DMS79 (cell line): ENCODE measurements around the gene C19orf85.

ENCODE experiments used
- DNase-seq: peaks from one replicate; lab custom pipeline; 2025; lab: John Stamatoyannopoulos, UW

The C19orf85 gene

GRCh38 chr19:55489711-55490477, 25.3 kb upstream of the C19orf85 start:
- no peak for DNase-seq

GRCh38 chr19:55488986-55489710, 24.6 kb upstream of the C19orf85 start:
- no peak for DNase-seq

- DNase-seq, result no peak
These were observed 23.6 kb upstream of the C19orf85 start, which contains the start of gene SSC5D for GRCh38 chr19:55487924-55488687. Gene SSC5D (plus strand): TSS chr19:55488436. CDS start chr19:55488590, 154 bp downstream.

GRCh38 chr19:55486971-55487923, 22.7 kb upstream of the C19orf85 start:
- no peak for DNase-seq

- no peak for DNase-seq
These were observed 21.8 kb upstream of the C19orf85 start for GRCh38 chr19:55486043-55486970.

GRCh38 chr19:55485439-55486011, 21.0 kb upstream of the C19orf85 start:
- no peak for DNase-seq

GRCh38 chr19:55484593-55485438, 20.3 kb upstream of the C19orf85 start, which contains the start of gene NAT14:
Gene NAT14 (plus strand): TSS chr19:55485188. CDS start chr19:55485709, 521 bp downstream.
- DNase-seq, result peak; percentile 35

GRCh38 chr19:55483706-55484592, 19.4 kb upstream of the C19orf85 start:
- DNase-seq, result no peak

- no peak for DNase-seq
These were observed 18.6 kb upstream of the C19orf85 start for GRCh38 chr19:55482967-55483705.

- no peak for DNase-seq
These were observed 17.8 kb upstream of the C19orf85 start for GRCh38 chr19:55482156-55482961.

- no peak for DNase-seq
These were observed 17.2 kb upstream of the C19orf85 start for GRCh38 chr19:55481794-55482155.

GRCh38 chr19:55481148-55481793, 16.7 kb upstream of the C19orf85 start:
- DNase-seq, result no peak

GRCh38 chr19:55479451-55480230, 15.1 kb upstream of the C19orf85 start:
- no peak for DNase-seq

- DNase-seq, result no peak
These were observed 14.5 kb upstream of the C19orf85 start for GRCh38 chr19:55479045-55479444.

GRCh38 chr19:55478364-55478763, 13.8 kb upstream of the C19orf85 start:
- DNase-seq, result no peak
